Mesenteric fat pad (tissue), 1 donor: ENCODE measurements around the gene NMT2. TPM values are rescaled to one million over a fixed set of nuclear protein-coding genes. Genes with fewer than 3 reads are reported as not detected.

Source experiments
- DNase-seq: peaks from one replicate; pipeline ENCODE4 v3.0.0-alpha.2; 2020; ENCODE audit warnings: low spot score
- total RNA-seq: library from RNA; stranded (reverse); fragmentation: NEBNext Ultra II Directional; extraction: Animal tissue kit (Norgen Biotek cat#: 25700); gene quantifications from one replicate; pipeline ENCODE4 v1.2.1, GENCODE V29; 2021
- donor health status: DM: yes; HTN: yes; CAD: no.

NMT2 gene
- total RNA-seq, 1 donor from 2014 or later: 127 TPM

DNA sequence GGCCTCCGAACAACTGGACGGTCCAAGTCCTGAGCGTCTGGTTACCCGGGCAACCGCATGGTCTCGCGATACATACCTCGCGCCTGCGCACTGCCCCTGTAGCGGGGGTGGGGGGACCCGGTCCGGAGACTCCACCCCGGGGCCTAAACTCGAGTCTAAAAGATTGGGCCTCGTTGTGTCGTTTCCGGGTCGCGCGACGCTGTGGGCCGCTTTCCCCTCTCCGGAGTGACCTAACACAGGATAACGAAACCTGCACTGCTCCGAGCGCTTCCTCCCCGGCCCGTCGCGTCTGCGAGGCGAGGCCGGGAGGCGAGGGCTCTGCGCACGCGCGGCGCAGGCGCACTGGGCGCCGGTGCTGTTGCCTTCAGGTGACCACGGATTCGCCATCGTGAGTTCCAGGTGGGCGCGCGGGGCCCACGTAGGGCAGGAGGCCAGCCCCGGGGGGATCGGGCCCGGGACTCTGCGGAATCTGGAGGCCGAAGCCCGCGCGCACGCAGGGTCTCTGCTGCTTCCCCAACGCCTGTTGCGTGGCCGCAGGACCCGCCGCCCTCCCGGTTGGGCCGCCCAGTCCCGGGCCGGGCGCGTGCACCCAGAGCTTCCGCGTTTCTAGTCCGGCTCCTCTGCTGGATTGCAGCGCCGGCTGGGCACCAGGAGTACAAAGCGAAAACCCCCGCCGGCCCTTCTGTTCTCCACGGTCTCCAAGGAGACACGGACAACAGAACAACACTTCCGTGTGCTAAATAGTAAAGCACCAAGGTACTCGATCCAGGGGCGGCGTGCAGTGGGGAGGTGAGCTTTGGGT lies 71.3 kb downstream of the NMT2 start, which contains the start of gene RPP38:
RPP38 (plus strand) TSS at position 345 of the 802 bp plus-strand sequence. CDS start 5,960 bp downstream, outside the sequence.
- DNase-seq: peak; percentile 99

- no peak for DNase-seq
Observed at GRCh38 chr10:15096661-15097010, 71.9 kb downstream of the NMT2 start.

DNA sequence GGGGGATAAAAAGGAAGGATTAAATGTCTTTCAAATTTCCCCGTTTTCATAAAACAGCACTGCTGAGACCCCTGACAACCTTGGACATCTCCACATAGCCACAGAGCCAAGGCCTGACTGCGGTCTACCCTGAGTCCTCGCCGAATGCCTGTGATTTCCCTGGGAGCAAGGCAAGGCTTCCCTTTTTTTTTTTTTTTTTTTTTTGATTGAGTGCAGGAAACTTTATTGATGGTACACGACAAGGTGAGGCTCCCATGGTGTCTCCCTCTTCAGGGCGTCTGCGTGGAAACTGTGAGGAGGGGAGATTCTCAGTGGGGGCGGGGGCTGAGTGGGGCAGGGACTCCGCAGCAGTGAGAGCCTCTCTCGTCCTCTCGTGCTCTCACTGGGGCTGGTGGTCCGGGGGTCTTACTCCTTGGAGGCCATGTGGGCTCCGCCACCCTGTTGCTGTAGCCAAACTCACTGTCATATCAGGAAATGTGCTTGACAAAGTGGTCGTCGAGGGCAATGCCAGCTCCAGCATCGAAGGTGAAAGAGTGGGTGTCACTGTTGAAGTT lies 75.6 kb downstream of the NMT2 start:
- DNase-seq: no peak

DNA sequence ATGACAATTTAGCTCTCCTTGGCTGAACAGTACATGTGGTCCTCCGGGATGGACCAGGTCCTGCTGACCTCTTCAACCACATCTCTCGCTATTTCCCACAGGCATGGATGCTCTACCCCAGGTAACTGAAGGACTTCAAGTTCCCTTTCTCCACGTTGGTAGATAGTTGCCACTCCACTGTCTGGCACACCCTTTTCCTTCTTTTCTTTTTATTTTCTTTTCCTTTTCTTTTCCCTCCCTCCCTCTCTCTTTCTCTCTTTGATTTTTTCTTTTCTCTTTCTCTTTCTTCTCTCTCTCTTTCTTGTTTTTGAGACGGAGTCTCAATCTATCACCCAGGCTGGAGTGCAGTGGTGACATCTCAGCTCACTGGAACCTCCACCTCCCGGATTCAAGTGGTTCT lies 77.1 kb downstream of the NMT2 start:
- no peak for DNase-seq

- peak; percentile 93 for DNase-seq
Observed at GRCh38 chr10:15088428-15089261, 79.8 kb downstream of the NMT2 start, which contains the start of gene ACBD7. Gene ACBD7, minus strand, starts transcription at chr10:15088776. Its CDS starts 48 bp downstream, at chr10:15088728.

DNA sequence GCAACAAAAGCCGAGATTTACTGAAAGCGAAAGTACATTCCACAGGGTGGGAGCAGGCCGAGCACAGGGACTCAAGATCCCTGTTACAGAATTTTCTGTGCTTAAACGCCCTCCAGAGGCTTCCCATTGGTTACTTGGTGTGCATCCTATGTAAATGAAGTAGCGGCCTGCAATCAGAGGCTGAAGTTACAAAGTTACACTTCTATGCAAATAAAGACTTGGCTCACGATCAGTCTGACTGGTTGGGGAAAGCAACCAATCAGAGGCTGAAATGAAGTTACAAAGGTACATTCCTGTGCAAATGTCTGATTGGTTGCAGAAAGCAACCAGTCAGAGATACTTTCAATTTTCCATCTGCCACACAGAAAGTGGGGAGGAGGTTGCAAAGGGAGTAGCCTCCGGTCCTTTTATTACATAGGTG lies 84.0 kb downstream of the NMT2 start:
- DNase-seq: no peak

DNA sequence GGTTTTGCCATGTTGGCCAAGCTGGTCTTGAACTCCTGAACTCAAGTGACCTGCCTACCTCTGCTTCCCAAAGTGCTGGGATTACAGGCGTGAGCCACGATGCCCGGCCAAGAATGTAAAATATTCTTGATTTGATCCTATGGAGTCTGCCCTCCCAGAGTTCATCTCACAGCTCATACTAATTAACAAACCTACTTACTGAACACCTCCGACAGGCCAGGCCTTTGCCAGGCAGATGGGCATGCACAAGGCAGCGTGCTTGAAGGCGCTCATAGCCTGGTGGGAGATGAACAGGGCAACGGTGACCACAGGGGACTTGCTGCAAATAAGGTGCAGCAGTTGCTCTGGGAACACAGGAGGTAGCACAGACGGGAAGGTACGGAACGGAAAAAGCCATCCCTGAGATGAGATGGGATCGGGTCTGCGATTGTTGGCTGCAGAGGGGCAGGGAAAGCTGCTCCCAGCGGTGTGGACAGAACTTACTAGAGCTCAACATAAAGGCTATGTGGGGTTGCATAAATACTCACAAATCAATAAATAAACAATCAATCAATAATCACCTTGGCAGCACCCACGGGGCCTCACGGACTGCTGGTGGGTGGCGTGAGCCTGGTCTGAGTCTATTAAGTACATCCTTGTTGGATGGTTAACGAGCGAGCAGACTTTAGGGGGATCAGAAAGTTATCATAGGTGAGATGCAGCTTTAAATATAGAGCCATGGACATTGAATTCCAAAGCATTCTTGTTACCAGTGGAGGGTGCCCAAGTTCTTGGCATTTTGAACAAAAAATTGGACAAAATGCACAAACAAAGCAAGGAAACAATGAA lies 84.6 kb downstream of the NMT2 start:
- no peak for DNase-seq

- DNase-seq: no peak
Observed at GRCh38 chr10:15075421-15075820, 93.1 kb downstream of the NMT2 start.

- DNase-seq: no peak
Observed at GRCh38 chr10:15072358-15072757, 96.1 kb downstream of the NMT2 start.

- no peak for DNase-seq
Observed at GRCh38 chr10:15069230-15069629, 99.3 kb downstream of the NMT2 start.

GRCh38 chr10:15068802-15069201 lies 99.7 kb downstream of the NMT2 start:
- no peak for DNase-seq

DNA sequence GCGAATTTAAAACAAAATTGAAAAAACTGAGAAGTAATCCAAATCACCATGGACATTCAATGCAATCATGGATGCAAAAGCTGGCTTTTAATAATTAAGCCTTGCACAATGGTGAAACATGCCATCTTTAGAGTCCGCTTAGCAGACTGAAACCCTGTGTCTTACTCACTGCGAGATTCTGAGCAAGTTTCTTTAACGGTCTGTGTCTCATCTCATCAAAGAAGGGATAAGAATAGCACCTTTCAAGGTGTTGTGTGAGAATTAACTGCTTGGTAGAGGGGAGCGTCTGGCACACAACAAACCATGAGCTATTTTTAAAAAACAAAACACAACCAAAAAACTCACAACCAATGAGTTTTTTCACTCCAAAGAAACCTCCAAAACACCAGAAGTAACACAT lies 101.3 kb downstream of the NMT2 start:
- no peak for DNase-seq

- DNase-seq: no peak
Observed at GRCh38 chr10:15060638-15061037, 107.9 kb downstream of the NMT2 start.

- DNase-seq: no peak
Observed at GRCh38 chr10:15059914-15060313, 108.6 kb downstream of the NMT2 start.

- no peak for DNase-seq
Observed at GRCh38 chr10:15058689-15059088, 109.8 kb downstream of the NMT2 start.

Other genes starting within 250 kb of the NMT2 start
- gene DCLRE1C, start 214.6 kb downstream of the NMT2 start, total RNA-seq: 7.0 TPM
- gene MEIG1, start 209.3 kb downstream of the NMT2 start, total RNA-seq: not detected
- gene OLAH, start 124.8 kb downstream of the NMT2 start, total RNA-seq: 2.0 TPM
- gene ACBD7, start 79.9 kb downstream of the NMT2 start, total RNA-seq: 1.1 TPM
- gene RPP38, start 71.3 kb downstream of the NMT2 start, total RNA-seq: 7.7 TPM
- 36.2 TPM for gene FAM171A1, start 202.6 kb upstream of the NMT2 start, total RNA-seq